GM12878 (cell line): ENCODE data around the gene TRIM9. TPM values are rescaled to one million over a fixed set of nuclear protein-coding genes. Genes with fewer than 3 reads are reported as not detected.

Source experiments
- ATAC-seq: fragments of 200-7000 bp; cut with Tn5 transposase; 3 replicates; pipeline ENCODE4 v1.9.1; 2020; ENCODE audit warnings: mild to moderate bottlenecking, moderate library complexity
- BruUV-seq: library from RNA; stranded (reverse); fragments of 400-500 nt; replicated peaks from 2 replicates; lab custom pipeline; 2021; lab: Mats Ljungman, UMichigan
- CTCF ChIA-PET: fragments of 300-600 bp; sonication (Branson Sonifier 250); formaldehyde crosslinking; extraction: SDS; loops from one replicate; lab custom pipeline; 2021; ENCODE audit warnings: inconsistent platforms; lab: Yijun Ruan, JAX
- POLR2A ChIA-PET: fragments of 350-600 bp; formaldehyde crosslinking; extraction: SDS; loops from one replicate; lab custom pipeline; 2021; ENCODE audit warnings: inconsistent platforms; lab: Charles Lee
- RAD21 ChIA-PET: fragments of 300-600 bp; sonication (Branson Sonifier 250); formaldehyde crosslinking; loops from one replicate; lab custom pipeline; 2023; ENCODE audit warnings: antibody characterized with exemption; ENCODE audit not compliant: unreplicated experiment; lab: Charles Lee
- SMC1A ChIA-PET: fragments of 300-600 bp; sonication (Branson Sonifier 250); formaldehyde crosslinking; loops from one replicate; lab custom pipeline; 2023; ENCODE audit not compliant: unreplicated experiment, uncharacterized antibody; lab: Charles Lee
- DNase-seq: peaks from one replicate; pipeline ENCODE4 v3.0.0-alpha.2; 2011; ENCODE audit warnings: low read depth, low spot score
- FAIRE-seq: peaks from 3 replicates; lab custom pipeline; 2011; peaks lifted over from hg19 to GRCh38; lab: Jason Lieb, UNC
- H2AFZ ChIP-seq: 2 replicates; pipeline ENCODE4 v1.6.0; 2011; ENCODE audit warnings: low read depth, low read length, control low read depth; ENCODE audit not compliant: control insufficient read depth
- H3K27ac ChIP-seq: 2 replicates; pipeline ENCODE4 v1.5.1; 2011; ENCODE audit warnings: control low read depth; ENCODE audit not compliant: control insufficient read depth, insufficient read depth
- H3K27me3 ChIP-seq, 2 experiments: replicated peaks in 1 of 2; 2 replicates each; pipeline versions ENCODE4 v1.6.0 to v1.6.1; 2011; ENCODE audit warnings: low read length in 1 of 2; ENCODE audit not compliant: control insufficient read depth in 2 of 2, insufficient read depth in 2 of 2
- H3K36me3 ChIP-seq, 2 experiments: 2 replicates each; pipeline ENCODE4 v1.5.1; 2011; ENCODE audit warnings: low read length in 1 of 2; ENCODE audit not compliant: control insufficient read depth in 2 of 2, insufficient read depth in 2 of 2
- H3K4me1 ChIP-seq: 2 replicates; pipeline ENCODE4 v1.6.1; 2011; ENCODE audit warnings: mild to moderate bottlenecking, low read length, moderate library complexity, mixed read lengths; ENCODE audit not compliant: control insufficient read depth, insufficient read depth
- H3K4me2 ChIP-seq: 2 replicates; pipeline ENCODE4 v1.6.0; 2011; ENCODE audit warnings: control low read depth; ENCODE audit not compliant: control insufficient read depth, insufficient read depth
- H3K4me3 ChIP-seq: fragments of 200-600 bp; sonication (generic); 2 replicates; pipeline ENCODE4 v1.5.1; 2016
- H3K79me2 ChIP-seq: 2 replicates; pipeline ENCODE4 v1.6.0; 2011; ENCODE audit warnings: low read length; ENCODE audit not compliant: control insufficient read depth, insufficient read depth
- H3K9ac ChIP-seq: 2 replicates; pipeline ENCODE4 v1.8.0; 2011; ENCODE audit warnings: low read length, control low read depth, mixed read lengths; ENCODE audit not compliant: control insufficient read depth, insufficient read depth
- H3K9me3 ChIP-seq: replicated peaks from 3 replicates; pipeline ENCODE4 v1.5.1; 2011; ENCODE audit warnings: mild to moderate bottlenecking, low read length; ENCODE audit not compliant: control insufficient read depth, insufficient read depth
- H4K20me1 ChIP-seq: 2 replicates; pipeline ENCODE4 v1.6.0; 2011; ENCODE audit not compliant: control insufficient read depth, insufficient read depth
- ASH2L ChIP-seq: fragments of 300-600, 200-600 bp; sonication (generic); IDR thresholded peaks from 2 replicates; pipeline ENCODE4 v1.6.1; 2017; ENCODE audit warnings: low read depth, mild to moderate bottlenecking, borderline replicate concordance
- BMI1 ChIP-seq: fragments of 450-650 bp; IDR thresholded peaks from 2 replicates; pipeline ENCODE4 v1.6.1; 2016; ENCODE audit warnings: mild to moderate bottlenecking, moderate library complexity, borderline replicate concordance
- MAX ChIP-seq: IDR thresholded peaks from 2 replicates; pipeline ENCODE4 v1.6.1; 2012; ENCODE audit warnings: low read depth, low read length, improper control_type of control experiment
- MYC ChIP-seq: IDR thresholded peaks from 2 replicates; pipeline ENCODE4 v1.6.1; 2011; ENCODE audit warnings: mild to moderate bottlenecking, low read length, moderate library complexity, inconsistent platforms; ENCODE audit not compliant: insufficient read depth, insufficient replicate concordance, insufficient read length, severe bottlenecking
- NR2C2 ChIP-seq: IDR thresholded peaks from 2 replicates; pipeline ENCODE4 v1.6.1; 2011; ENCODE audit warnings: borderline replicate concordance, low read depth; ENCODE audit not compliant: control insufficient read depth, insufficient read length
- PML ChIP-seq: IDR thresholded peaks from 2 replicates; pipeline ENCODE4 v1.6.1; 2012; ENCODE audit warnings: low read length, inconsistent platforms
- RELA ChIP-seq: fragments of 450-650 bp; IDR thresholded peaks from 2 replicates; pipeline ENCODE4 v1.8.0; 2014; ENCODE audit warnings: borderline replicate concordance; ENCODE audit not compliant: partially characterized antibody
- TCF3 ChIP-seq: IDR thresholded peaks from 2 replicates; pipeline ENCODE4 v1.6.1; 2012; ENCODE audit warnings: low read depth, mild to moderate bottlenecking, low read length, borderline replicate concordance; ENCODE audit not compliant: insufficient read depth
- YBX1 ChIP-seq: fragments of 450-650 bp; IDR thresholded peaks from 2 replicates; pipeline ENCODE4 v1.6.1; 2016; ENCODE audit warnings: antibody characterized with exemption
- ZBTB11 ChIP-seq: fragments of 450-650 bp; formaldehyde crosslinking; IDR thresholded peaks from 2 replicates; pipeline ENCODE4 v1.5.0; 2022; ENCODE audit warnings: mild to moderate bottlenecking, missing genetic modification characterization
- ZBTB4 ChIP-seq: fragments of 450-650 bp; formaldehyde crosslinking; IDR thresholded peaks from 2 replicates; pipeline ENCODE4 v1.4.0; 2022; ENCODE audit warnings: mild to moderate bottlenecking, moderate library complexity
- ZBTB40 ChIP-seq: fragments of 450-650 bp; IDR thresholded peaks from 2 replicates; pipeline ENCODE4 v1.6.1; 2016; ENCODE audit warnings: mild to moderate bottlenecking, moderate library complexity, borderline replicate concordance
- ZNF384 ChIP-seq: IDR thresholded peaks from 2 replicates; pipeline ENCODE4 v1.6.1; 2012; ENCODE audit warnings: low read depth, mild to moderate bottlenecking, low read length, improper control_type of control experiment, borderline replicate concordance
- WGBS: methylation state at CpG from one replicate; pipeline ENCODE4 v1.1.6; 2016; ENCODE audit warnings: low lambda C conversion rate; ENCODE audit not compliant: insufficient replicate concordance, insufficient coverage; ENCODE audit errors: missing lambda C conversion rate; 5-methylcytosine and 5-hydroxymethylcytosine counted together
- in situ Hi-C: fragments of 300-500 bp; cut with MboI; formaldehyde crosslinking; loops from 9 replicates; pipeline ENCODE4 v1.14.3; 2018; ENCODE audit warnings: mixed read lengths
- intact Hi-C: fragments of 100-400 bp; cut with micrococcal nuclease; formaldehyde crosslinking; loops from one replicate; pipeline ENCODE4 v1.14.2; 2022; ENCODE audit not compliant: unreplicated experiment
- polyA plus RNA-seq, 11 experiments: library from polyadenylated mRNA; depleted of rRNA in 4 of 11; unstranded in 6 of 11; stranded (reverse) in 5 of 11; fragments of >200 nt; fragmentation: Nextera tagmentation in 4 of 11; fragmentation: Illumina TruSeq in 1 of 11; extraction: Ambion mirVana in 4 of 11; extraction: Trizol in 1 of 11; gene quantifications; 1 replicate in 1 of 11; 2 replicates in 10 of 11; pipeline versions ENCODE4 v1.2.1 to v1.2.3, GENCODE V29; 2011 to 2016; ENCODE audit warnings: inconsistent platforms in 2 of 11, missing spikeins in 2 of 11, low read depth in 1 of 11
- total RNA-seq, 4 experiments: library from RNA; depleted of rRNA in 3 of 4; stranded (reverse); fragments of >200 nt in 3 of 4; fragmentation: Illumina TruSeq in 1 of 4; extraction: Trizol in 1 of 4; gene quantifications; 2 replicates each; pipeline versions ENCODE4 v1.2.1 to v1.2.3, GENCODE V29; 2013 to 2021

Gene TRIM9
- total and polyA plus RNA-seq, 10 of the 15 experiments (the other 5 are each of a cell fraction or from before 2014, with no cell fraction given): 0.04 to 0.18 (median 0.11) TPM; not detected in 2

- Histone ChIP-seq H3K9ac (no peak overlapping the region), H3K27ac (no peak overlapping the region), H3K4me3 (no peak overlapping the region), H3K4me1 (no peaks in the 10 kb centered on the region), H3K79me2 (no peaks in the 10 kb centered on the region), H3K36me3 (no peaks in the 10 kb centered on the region), H3K9me3 (no peaks in the 10 kb centered on the region), H3K27me3 (no peaks in the 10 kb centered on the region; a peak in 1 of 4 replicates), H2AFZ (no peak overlapping the region), H4K20me1 (no peaks in the 10 kb centered on the region), H3K4me2 (no peak overlapping the region)
- BruUV-seq: no TSS peak
- in situ Hi-C loops: no loop called here
- ChIA-PET RAD21 (no interaction called here), POLR2A (no interaction called here), CTCF (no interaction called here), SMC1A (no interaction called here)
- intact Hi-C loops: no loop called here
- ATAC-seq (no peak), DNase-seq (no peak), FAIRE-seq (no peak)
- 46% methylated on average over 4 of the region's 4 CpGs for WGBS
- TF ChIP-seq NR2C2 (no peak), ZBTB11 (CRISPR knock-in tag) (no peak), ZBTB4 (no peak), ZNF384 (no peak), PML (no peak), TCF3 (no peak), BMI1 (no peak), RELA (no peak), ZBTB40 (no peak), ASH2L (no peak), MYC (no peak), YBX1 (no peak), MAX (no peak)
Observed at GRCh38 chr14:50937800-50938199, 157.1 kb downstream of the TRIM9 start.
